ENCODE results near the gene PDE9A.

Gene PDE9A

GRCh38 chr21:42819861-42820615 is 166.6 kb downstream of the PDE9A start:
- DNase-seq (ENCODE audit: low spot score): no peak
- no peak for TF ChIP-seq CTCF (IDR thresholded peaks at IDR 0.05; ENCODE audit: extremely low read depth, missing control alignments)

- no peak for DNase-seq (ENCODE audit: low spot score)
- TF ChIP-seq CTCF (IDR thresholded peaks at IDR 0.05; ENCODE audit: extremely low read depth, missing control alignments): no peak
Measured at GRCh38 chr21:42820616-42821465, 167.4 kb downstream of the PDE9A start.
